ENCODE measurements around the gene GRK7. TPM values are rescaled to one million over a fixed set of nuclear protein-coding genes. Genes with fewer than 3 reads are reported as not detected.
"Not testable (repeated sequence)": the region's sequence is repeated elsewhere in the genome, so short reads cannot be mapped to it uniquely, and the experiment has no call there.

Gene GRK7
- total RNA-seq, 1 donor from 2014 or later, result 0.10 TPM

DNA sequence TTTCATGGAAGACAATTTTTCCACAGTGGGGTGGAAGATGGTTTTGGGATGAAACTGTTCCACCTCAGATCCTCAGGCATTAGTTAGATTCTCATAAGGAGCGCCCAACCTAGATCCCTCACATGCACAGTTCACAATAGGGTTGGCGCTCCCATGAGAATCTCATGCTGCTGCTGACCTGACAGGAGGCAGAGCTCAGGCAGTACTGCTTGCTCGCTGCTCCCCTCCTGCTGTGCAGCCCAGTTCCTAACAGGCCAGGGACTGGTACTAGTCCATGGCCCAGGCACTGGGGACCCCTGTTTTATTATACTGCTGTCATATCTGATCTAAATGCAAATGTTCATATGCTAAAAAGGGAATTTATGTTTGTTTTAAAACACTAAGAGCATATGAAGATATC, 9.8 kb upstream of the GRK7 start:
- TF ChIP-seq, protein P1, sequence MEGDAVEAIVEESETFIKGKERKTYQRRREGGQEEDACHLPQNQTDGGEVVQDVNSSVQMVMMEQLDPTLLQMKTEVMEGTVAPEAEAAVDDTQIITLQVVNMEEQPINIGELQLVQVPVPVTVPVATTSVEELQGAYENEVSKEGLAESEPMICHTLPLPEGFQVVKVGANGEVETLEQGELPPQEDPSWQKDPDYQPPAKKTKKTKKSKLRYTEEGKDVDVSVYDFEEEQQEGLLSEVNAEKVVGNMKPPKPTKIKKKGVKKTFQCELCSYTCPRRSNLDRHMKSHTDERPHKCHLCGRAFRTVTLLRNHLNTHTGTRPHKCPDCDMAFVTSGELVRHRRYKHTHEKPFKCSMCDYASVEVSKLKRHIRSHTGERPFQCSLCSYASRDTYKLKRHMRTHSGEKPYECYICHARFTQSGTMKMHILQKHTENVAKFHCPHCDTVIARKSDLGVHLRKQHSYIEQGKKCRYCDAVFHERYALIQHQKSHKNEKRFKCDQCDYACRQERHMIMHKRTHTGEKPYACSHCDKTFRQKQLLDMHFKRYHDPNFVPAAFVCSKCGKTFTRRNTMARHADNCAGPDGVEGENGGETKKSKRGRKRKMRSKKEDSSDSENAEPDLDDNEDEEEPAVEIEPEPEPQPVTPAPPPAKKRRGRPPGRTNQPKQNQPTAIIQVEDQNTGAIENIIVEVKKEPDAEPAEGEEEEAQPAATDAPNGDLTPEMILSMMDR (IDR thresholded peaks at IDR 0.05; ENCODE audit: unreplicated experiment), result no peak
- Mint-ChIP-seq H3K27ac (ENCODE audit: unreplicated experiment) (no peak overlapping the region), H3K9me3 (ENCODE audit: unreplicated experiment) (no peaks in the 10 kb centered on the region), H3K4me1 (ENCODE audit: unreplicated experiment) (no peaks in the 10 kb centered on the region), H3K36me3 (ENCODE audit: low read depth, unreplicated experiment) (no peaks in the 10 kb centered on the region), H3K4me3 (ENCODE audit: unreplicated experiment) (no peak overlapping the region), H3K27me3 (ENCODE audit: unreplicated experiment) (no peaks in the 10 kb centered on the region)
- no peak for DNase-seq (ENCODE audit: low spot score)

DNA sequence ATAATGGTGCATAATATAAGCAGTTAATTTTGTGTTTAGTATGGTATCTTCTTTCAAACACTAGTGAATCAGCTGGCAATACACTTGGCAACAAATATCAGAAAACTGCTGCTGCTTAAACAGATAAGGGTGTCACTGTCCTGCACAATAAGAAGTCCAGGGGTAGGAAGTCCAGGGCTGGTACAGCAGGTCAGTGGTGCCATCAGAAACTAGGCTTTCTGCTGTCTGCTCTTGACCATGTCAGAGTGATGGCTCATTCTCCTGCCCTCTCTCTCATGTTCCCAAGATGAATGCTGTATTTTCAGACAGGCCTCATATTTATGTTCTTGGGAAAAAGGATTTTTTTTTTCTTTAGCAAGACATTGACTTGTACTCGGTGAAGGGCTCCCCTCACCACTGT, 9.2 kb upstream of the GRK7 start:
- no peak overlapping the region for H3K27ac Mint-ChIP-seq (ENCODE audit: unreplicated experiment)
- no peaks in the 10 kb centered on the region for H3K36me3 Mint-ChIP-seq (ENCODE audit: low read depth, unreplicated experiment)
- no peak for DNase-seq (ENCODE audit: low spot score)
- no peaks in the 10 kb centered on the region for H3K9me3 Mint-ChIP-seq (ENCODE audit: unreplicated experiment)
- H3K4me1 Mint-ChIP-seq (ENCODE audit: unreplicated experiment), result no peaks in the 10 kb centered on the region
- TF ChIP-seq, protein P1 (IDR thresholded peaks at IDR 0.05; ENCODE audit: unreplicated experiment), result no peak
- H3K27me3 Mint-ChIP-seq (ENCODE audit: unreplicated experiment), result no peaks in the 10 kb centered on the region
- no peak overlapping the region for H3K4me3 Mint-ChIP-seq (ENCODE audit: unreplicated experiment)

DNA sequence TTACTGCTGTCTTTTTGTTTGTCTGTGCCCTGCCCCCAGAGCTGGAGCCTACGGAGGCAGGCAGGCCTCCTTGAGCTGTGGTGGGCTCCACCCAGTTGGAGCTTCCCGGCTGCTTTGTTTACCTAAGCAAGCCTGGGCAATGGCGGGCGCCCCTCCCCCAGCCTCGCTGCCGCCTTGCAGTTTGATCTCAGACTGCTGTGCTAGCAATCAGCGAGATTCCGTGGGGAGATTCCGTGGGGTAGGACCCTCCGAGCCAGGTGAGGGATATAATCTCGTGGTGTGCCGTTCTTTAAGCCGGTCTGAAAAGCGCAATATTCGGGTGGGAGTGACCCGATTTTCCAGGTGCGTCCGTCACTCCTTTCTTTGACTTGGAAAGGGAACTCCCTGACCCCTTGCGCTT, 656 bp upstream of the GRK7 start:
- H3K4me1 Mint-ChIP-seq (ENCODE audit: unreplicated experiment); H3K9me3 Mint-ChIP-seq (ENCODE audit: unreplicated experiment); H3K27me3 Mint-ChIP-seq (ENCODE audit: unreplicated experiment); H3K36me3 Mint-ChIP-seq (ENCODE audit: low read depth, unreplicated experiment); DNase-seq (ENCODE audit: low spot score); H3K4me3 Mint-ChIP-seq (ENCODE audit: unreplicated experiment); H3K27ac Mint-ChIP-seq (ENCODE audit: unreplicated experiment): not testable (repeated sequence)

DNA sequence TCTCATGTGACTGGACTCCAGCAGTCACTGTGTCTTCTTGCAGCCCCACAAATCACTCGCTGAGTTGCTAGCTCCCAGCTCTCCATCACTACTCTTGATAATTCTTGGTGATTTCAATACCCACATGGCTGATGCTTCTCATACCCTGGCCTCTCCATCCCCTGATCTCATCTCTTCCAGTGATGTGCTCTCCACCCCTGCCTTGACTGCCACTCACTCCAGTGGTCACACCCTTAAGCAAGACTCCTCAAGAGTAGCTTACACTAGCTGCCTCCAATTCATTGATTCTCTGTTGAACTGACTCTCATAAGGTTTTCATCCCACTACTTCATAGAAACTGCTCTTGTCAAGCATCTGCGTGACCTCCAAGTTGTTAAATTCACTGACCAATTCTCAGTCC, 837 bp downstream of the GRK7 start:
- no peak for DNase-seq (ENCODE audit: low spot score)
- Mint-ChIP-seq H3K27ac (ENCODE audit: unreplicated experiment) (no peak overlapping the region), H3K4me1 (ENCODE audit: unreplicated experiment) (peaks cover 2% of the 10 kb centered on the region), H3K4me3 (ENCODE audit: unreplicated experiment) (no peak overlapping the region), H3K9me3 (ENCODE audit: unreplicated experiment) (no peaks in the 10 kb centered on the region), H3K36me3 (ENCODE audit: low read depth, unreplicated experiment) (peaks cover 5% of the 10 kb centered on the region), H3K27me3 (ENCODE audit: unreplicated experiment) (peaks cover 2% of the 10 kb centered on the region)
- TF ChIP-seq, protein P1 (IDR thresholded peaks at IDR 0.05; ENCODE audit: unreplicated experiment), result no peak

DNA sequence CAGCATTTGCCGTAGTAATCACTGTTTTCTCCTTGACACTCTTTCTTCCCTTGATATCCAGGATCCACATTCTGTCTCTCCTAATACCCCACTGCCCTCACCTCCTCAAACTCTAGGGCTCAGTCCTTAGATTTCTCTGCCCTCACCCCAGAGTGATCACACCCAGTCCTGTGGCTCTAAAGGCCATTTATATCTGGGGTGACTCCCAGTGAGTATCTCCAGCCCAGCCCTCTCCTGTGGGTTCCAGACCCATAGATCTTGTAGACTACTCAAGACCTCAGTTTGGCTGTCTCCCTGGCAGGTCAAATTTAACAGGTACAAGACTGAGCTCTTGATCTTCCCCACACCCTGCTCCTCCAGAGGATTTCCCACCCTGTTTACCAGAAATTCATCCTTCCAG, 1.3 kb downstream of the GRK7 start:
- no peak for DNase-seq (ENCODE audit: low spot score)
- Mint-ChIP-seq H3K36me3 (ENCODE audit: low read depth, unreplicated experiment) (peaks cover 5% of the 10 kb centered on the region), H3K27me3 (ENCODE audit: unreplicated experiment) (peaks cover 2% of the 10 kb centered on the region)

More for the DNA sequence above, 1.3 kb downstream of the GRK7 start:
- H3K27ac Mint-ChIP-seq (ENCODE audit: unreplicated experiment), result no peak overlapping the region
- no peaks in the 10 kb centered on the region for H3K9me3 Mint-ChIP-seq (ENCODE audit: unreplicated experiment)
- TF ChIP-seq, protein P1 (IDR thresholded peaks at IDR 0.05; ENCODE audit: unreplicated experiment), result no peak
- peaks cover 7% of the 10 kb centered on the region for H3K4me1 Mint-ChIP-seq (ENCODE audit: unreplicated experiment)
- H3K4me3 Mint-ChIP-seq (ENCODE audit: unreplicated experiment), result no peak overlapping the region

Measured in endothelial cell (in vitro differentiated cells).